ENCODE measurements around the gene MRFAP1L1.

The MRFAP1L1 gene

DNA sequence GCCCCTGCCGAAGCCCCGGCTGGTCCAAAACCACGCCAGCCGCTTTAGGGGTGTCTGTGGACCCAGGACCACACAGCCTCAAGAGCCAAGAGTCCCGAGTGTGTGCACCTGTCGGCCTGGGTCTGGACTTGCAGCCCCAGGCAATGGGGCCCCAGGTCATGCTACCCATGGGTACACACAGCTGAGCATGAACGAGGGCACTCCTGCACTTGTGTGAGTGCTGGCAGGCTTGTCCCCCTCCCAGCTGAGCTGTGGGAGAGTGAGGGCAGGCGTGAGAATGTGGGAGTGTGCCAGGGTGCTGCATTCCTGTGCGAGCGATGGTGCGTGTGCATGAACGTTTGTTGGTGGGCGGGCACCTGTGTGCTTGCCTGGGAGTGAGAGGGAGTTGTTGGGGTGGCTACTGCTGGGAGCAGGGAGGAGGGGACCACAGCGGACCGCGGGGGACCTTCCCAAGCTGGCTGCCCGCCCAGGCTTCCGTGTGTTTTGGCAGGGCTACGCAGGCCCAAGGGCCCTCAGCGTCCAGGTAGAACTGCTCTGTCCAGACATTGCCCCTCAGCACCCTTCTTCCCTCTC, 37.1 kb upstream of the MRFAP1L1 start:
- DNase-seq (ENCODE audit: insufficient read length, low spot score), result no peak
- FAIRE-seq, result no peak
- TF ChIP-seq, protein P1, sequence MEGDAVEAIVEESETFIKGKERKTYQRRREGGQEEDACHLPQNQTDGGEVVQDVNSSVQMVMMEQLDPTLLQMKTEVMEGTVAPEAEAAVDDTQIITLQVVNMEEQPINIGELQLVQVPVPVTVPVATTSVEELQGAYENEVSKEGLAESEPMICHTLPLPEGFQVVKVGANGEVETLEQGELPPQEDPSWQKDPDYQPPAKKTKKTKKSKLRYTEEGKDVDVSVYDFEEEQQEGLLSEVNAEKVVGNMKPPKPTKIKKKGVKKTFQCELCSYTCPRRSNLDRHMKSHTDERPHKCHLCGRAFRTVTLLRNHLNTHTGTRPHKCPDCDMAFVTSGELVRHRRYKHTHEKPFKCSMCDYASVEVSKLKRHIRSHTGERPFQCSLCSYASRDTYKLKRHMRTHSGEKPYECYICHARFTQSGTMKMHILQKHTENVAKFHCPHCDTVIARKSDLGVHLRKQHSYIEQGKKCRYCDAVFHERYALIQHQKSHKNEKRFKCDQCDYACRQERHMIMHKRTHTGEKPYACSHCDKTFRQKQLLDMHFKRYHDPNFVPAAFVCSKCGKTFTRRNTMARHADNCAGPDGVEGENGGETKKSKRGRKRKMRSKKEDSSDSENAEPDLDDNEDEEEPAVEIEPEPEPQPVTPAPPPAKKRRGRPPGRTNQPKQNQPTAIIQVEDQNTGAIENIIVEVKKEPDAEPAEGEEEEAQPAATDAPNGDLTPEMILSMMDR (IDR thresholded peaks at IDR 0.05; ENCODE audit: insufficient read depth, missing control alignments), result no peak

DNA sequence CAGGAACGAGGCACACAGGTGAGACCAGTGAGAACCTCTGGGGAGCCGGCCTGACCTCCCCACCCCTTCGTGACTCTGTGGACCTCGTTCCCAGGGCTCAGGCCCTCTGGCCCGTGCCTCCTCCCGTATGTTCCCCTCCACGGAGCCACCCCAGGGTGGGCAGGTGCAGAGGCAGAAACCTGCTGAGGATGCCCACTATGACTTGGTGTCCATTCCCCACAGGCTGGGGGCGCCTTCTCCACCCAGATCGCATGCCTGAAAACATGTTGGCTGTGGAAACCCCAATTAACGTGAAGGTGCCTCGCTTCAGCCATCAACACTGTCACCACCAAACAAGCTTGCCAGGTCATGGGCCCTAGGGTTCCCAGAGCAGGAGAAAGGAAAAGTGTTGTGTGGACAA, 33.3 kb upstream of the MRFAP1L1 start:
- DNase-seq (ENCODE audit: insufficient read length, low spot score) (no peak), FAIRE-seq (no peak)
- TF ChIP-seq, protein P1 (IDR thresholded peaks at IDR 0.05; ENCODE audit: insufficient read depth, missing control alignments), result no peak

DNA sequence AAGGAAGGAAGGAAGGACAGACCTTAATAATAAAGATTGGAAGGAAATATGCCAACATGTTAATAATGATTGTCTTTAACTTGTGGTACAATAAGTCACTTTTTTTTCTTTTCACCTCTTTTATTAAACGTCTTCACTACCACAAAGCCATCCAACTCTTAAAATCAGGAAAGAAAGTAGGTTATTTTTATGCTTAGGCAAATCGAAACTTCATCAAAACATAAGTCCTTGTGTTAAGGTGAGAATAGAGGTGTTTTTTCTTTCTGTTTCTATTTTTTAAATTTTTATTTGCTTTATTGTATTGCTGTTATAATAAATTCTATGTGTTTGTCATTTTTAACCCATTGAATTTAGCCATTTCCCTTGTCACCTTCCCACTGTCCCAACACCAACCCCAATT, 32.8 kb upstream of the MRFAP1L1 start:
- TF ChIP-seq, protein P1 (IDR thresholded peaks at IDR 0.05; ENCODE audit: insufficient read depth, missing control alignments), result no peak
- DNase-seq (ENCODE audit: insufficient read length, low spot score) (no peak), FAIRE-seq (no peak)

- no peak for DNase-seq (ENCODE audit: insufficient read length, low spot score)
- TF ChIP-seq, protein P1 (IDR thresholded peaks at IDR 0.05; ENCODE audit: insufficient read depth, missing control alignments), result no peak
- FAIRE-seq, result no peak
These were observed 30.7 kb upstream of the MRFAP1L1 start for GRCh38 chr4:6740347-6740746.

- TF ChIP-seq, protein P1 (IDR thresholded peaks at IDR 0.05; ENCODE audit: insufficient read depth, missing control alignments), result no peak
- DNase-seq (ENCODE audit: insufficient read length, low spot score) (no peak), FAIRE-seq (no peak)
These were observed 30.3 kb upstream of the MRFAP1L1 start for GRCh38 chr4:6739920-6740319.

DNA sequence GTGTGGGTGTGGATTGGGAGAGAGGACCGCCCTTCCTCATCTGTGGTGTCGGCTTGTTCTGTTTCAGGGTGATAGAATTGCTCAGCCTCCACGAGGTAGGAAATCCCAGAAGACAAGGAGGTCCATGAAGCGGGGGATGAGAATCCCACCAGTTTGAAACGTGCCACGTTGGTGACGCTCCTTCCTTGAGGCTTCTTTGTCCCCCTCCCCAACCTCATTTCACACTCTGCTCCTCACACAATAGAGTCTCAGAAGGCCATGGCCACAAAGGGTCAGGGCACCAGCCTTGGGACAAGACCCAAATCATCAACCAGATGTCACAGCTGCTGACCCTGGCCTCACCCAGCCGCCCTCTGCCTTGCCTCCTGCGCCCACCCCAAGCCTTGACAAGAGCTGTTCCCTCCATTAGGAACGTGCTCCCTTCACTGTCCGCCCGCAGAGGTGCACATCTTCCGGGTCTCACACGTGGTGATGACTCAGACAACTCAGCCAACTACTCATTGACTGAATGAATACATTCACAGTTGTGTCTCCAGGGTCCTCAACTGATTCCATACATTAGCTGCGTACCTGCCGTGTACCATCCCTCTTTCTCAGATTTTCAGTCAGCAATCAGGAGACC, 24.6 kb upstream of the MRFAP1L1 start:
- TF ChIP-seq, protein P1 (IDR thresholded peaks at IDR 0.05; ENCODE audit: insufficient read depth, missing control alignments), result no peak
- DNase-seq (ENCODE audit: insufficient read length, low spot score) (no peak), FAIRE-seq (no peak)
